Activated T-cell treated with anti-CD3 and anti-CD28 coated beads, Interleukin-2, amount 50 U/mL, for 48 hours (primary cell): Measurements from ENCODE around the gene CA12.
"Not testable (repeated sequence)": the region's sequence is repeated elsewhere in the genome, so short reads cannot be mapped to it uniquely, and the experiment has no call there.

Experiments used
- DNase-seq, 2 experiments: peaks; one replicate each; pipeline ENCODE4 v3.0.0-alpha.2; 2020

Gene CA12

GRCh38 chr15:63381301-63382204 is at the start of gene CA12:
Gene CA12 (minus strand): TSS chr15:63381846. CDS start chr15:63381720, 126 bp downstream.
- peak; percentile 43 to 48 for DNase-seq

- no peak for DNase-seq
Observed at GRCh38 chr15:63430766-63431451, 49.3 kb upstream of the CA12 start.

DNA sequence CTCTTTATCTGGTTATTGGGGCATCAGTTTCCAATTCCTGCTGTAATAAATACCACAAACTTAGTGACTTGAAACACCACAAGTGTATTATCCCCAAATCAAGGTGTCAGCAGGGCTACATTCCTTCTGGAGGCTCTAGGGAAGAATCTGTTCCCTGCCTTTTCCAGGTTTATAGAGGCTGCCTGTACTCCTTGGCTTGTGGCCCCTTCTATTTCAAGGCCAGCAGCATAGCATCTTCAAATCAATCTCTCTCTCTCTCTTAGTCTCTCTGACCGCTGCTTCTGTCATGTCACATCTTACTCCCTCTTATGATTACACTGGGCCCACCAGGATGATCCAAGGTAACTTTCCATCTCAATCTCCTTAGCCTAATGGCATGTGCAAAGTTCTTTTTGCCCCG is 44.9 kb upstream of the CA12 start:
- DNase-seq = no peak

GRCh38 chr15:63425426-63425985 is 43.9 kb upstream of the CA12 start:
- no peak for DNase-seq

DNA sequence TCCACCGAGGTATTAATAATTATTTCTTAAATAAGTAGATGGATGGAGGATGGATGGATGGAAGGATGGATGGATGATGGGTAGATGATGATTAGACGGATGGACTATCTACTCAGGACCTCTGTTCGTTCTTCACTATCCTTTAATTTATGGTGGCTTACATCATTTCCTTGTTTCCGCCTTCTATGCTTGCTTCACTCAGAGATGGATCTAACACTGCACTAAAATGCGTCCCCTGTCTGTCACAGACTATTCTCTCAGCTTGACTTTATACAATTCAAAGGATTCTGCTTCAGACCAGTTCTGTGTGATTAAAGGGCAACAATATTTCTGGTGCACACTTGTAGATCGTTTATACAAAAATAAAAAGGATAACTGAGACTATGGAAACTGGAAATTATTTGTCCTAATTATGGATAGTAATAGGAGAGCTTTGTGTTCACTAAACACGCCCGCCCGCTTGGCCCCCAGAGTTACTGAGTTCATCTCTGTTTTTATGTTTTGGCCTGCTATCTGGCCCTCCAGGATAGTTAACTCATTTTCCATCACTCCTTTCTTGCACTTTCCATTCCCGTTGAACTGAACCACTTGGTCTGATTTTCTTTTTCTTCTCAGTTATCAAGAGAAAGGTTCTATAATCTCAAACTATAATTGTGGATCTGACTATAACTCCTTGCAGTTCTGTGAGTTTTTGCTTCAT is 41.4 kb upstream of the CA12 start:
- no peak for DNase-seq

DNA sequence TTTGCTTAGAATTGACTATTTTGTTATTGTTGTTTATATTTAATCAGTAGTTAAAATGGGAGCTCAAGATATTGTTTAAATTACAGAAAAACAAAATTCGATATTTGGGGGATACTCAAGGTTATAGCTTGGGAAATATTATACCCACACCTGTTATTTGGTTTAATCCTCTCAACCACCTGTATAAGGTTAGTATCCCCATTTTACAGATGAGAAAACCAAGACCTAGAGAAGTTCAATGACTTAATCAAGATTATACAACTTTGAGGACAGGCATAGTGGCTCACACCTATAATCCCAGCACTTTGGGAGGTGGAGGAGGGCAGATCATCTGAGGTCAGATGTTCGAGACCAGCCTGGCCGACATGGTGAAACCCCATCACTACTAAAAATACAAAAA is 39.8 kb upstream of the CA12 start:
- no peak for DNase-seq

DNA sequence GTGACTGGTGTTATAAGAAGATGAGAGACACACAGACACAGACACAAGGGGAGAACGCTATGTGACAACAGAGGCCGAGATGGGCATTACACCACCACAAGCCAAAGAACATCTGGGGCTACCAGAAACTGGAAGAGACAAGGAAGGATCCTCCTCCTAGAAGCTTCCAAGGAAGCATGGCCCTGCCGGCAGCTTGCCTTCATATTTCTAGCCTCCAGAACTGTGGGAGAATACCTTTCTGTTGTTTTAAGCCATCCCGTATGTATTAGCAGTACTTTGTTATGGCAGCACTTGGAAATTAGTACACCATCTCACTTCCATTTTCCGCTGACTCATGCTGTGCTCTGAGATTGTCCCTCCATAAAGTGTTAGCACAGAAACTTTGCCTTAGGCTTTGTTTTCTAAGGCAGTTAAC is 38.7 kb upstream of the CA12 start:
- DNase-seq = no peak

DNA sequence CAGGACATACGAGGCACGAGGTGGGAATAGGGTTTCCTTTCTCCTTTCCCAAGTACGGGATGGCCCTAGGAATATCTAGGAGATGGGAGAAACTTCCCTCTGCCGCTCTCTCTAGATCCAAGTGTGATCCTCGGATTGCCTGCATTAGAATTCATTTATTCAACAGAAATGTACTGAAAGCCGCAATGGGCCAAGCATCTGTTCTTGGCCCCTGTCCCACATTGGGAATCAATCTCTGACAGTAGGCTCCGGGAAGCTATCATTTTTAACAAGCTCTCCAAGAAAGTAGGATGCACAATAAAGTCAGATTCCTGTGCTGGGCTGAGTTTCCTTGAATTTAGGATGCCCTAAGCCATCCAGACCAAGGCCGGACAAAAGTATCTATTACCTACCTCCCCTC is 37.2 kb upstream of the CA12 start:
- DNase-seq = no peak

GRCh38 chr15:63417721-63418120 is 36.1 kb upstream of the CA12 start:
- no peak for DNase-seq

DNA sequence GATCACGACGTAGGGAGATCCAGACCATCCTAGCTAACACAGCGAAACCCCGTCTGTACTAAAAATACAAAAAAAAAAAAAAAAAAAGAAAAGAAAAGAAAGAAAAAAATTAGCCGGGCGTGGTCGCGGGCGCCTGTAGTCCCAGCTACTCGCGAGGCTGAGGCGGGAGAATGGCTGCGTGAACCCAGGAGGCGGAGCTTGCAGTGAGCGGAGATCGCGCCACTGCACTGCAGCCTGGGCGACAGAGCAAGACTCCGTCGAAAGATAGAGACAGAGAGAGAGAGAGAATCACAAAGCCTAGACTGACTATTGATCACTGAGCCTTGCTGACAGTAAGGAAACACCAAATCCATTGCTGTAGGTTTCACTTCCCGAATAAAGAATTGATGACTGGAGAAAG is 35.6 kb upstream of the CA12 start:
- not testable (repeated sequence) for DNase-seq

DNA sequence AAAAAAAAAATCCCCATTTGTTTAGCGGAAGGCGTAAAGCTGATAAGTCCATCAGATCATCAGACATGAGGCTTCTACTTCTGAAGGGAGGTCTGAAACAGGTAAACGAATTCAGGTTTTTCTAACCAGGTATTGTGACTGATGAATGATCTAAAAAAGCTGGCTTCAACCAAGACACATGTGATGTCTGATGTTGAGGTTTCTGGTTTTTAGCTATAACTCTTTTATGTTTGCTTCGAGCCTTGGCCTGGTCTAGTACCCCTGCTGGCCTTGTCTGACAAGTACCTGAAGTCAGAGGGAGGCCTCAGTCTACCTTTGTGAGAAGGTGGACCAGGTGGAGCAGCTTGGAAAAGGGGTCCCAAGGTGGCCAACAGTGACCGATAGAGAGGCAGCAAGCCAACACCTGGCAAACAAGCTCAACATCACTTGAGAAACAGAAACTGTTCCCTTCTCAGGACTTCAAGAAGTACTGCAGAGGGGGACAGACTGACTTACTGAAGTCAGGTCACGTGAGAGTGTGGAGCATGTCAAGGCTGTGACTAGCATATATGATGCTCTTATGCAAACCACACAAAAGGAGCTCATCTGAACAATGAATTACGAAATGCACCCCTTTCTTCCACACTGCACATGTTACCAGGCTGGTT is 33.0 kb upstream of the CA12 start:
- no peak for DNase-seq

DNA sequence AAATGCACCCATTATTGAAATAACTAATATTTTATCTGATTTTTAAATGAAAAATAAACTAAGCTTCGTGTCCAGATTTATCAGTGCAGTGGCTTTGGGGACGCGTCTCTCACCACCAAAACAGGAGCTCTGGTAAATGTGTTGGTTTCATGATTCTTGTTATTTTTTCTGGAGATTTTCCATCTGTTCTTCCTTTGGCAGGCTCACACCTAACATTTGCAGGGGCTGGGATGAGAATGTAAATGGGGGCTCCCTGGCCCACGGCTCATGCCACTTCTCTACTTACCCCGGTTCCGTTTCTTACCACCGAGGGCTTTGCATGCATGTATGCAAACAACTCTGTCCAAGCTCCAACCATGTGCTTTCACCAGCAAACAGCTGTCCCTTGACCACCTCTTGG is 30.9 kb upstream of the CA12 start:
- DNase-seq = no peak

GRCh38 chr15:63411866-63412265 is 30.2 kb upstream of the CA12 start:
- no peak for DNase-seq

GRCh38 chr15:63409179-63409578 is 27.5 kb upstream of the CA12 start:
- DNase-seq = no peak

DNA sequence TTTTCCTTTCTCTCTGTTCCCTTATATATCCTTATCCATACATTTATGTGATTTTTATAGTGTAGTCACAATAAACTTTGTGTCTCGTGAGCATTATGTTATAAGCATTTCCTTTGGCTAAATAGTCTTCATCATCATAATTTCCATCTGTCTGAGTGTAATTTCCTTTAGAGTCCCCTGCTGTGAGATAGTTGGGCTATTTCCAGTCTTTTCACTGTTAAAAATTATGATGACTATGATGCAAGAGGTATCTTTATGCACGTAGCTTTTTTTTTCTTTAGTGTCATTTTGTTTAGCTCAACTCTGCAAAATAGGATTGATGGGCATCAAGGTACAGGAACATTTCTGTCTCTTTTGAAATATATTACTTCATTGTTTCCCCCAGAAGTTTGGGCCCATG is 26.9 kb upstream of the CA12 start:
- DNase-seq = no peak

DNA sequence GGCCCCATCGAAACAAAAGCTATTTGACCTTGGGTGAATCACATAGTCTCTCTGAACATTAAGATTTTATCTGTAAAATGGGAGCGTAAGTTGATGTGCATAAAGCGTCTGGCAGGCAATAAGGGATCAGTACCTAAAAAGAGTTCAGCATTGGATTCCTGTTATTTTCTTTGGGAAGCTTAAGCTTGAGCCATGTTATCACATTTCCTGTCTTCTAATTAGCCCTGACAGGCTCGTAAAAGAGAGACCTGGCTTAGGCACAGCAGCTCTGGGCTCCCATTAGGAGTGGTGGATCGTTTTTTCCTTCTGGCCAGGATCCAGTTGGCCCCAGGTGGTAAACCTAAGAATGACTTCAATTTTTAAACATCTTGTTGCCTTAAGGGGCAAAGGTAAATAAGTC is 26.0 kb upstream of the CA12 start:
- no peak for DNase-seq

GRCh38 chr15:63405683-63406390 is 24.2 kb upstream of the CA12 start:
- no peak for DNase-seq

- DNase-seq = no peak
Observed at GRCh38 chr15:63405159-63405558, 23.5 kb upstream of the CA12 start.

DNA sequence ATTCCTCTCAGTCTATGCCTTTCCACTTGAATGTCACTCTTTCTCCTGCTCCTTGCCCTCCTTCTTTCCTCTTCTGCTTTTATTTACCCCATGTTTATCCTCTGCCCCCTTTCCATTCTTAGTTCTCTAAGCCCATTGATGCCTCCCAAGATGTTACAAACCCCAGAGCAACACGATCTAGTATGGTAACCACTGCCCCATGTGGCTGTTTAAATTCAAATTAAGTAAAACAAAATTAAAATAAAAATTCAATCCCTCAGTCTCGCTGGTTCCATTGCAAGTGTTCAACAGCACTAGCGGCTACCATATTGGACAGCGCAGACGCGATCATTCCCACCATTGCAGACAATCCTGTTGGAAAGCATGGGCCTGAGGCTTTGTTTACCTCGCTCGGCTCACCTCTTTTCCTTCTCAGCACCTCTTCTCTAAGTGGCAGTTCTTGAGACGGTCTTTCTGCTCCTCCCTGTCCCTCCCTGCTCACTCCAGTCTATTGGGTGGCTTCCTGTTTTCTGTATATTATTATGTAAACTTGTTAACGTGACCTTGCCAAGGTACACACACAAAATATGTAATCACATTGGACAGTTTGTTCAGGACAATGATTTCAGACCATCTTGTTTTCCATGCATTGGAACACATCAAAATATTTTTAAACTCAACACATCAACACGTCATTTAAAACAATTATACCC is 21.8 kb upstream of the CA12 start:
- no peak for DNase-seq

DNA sequence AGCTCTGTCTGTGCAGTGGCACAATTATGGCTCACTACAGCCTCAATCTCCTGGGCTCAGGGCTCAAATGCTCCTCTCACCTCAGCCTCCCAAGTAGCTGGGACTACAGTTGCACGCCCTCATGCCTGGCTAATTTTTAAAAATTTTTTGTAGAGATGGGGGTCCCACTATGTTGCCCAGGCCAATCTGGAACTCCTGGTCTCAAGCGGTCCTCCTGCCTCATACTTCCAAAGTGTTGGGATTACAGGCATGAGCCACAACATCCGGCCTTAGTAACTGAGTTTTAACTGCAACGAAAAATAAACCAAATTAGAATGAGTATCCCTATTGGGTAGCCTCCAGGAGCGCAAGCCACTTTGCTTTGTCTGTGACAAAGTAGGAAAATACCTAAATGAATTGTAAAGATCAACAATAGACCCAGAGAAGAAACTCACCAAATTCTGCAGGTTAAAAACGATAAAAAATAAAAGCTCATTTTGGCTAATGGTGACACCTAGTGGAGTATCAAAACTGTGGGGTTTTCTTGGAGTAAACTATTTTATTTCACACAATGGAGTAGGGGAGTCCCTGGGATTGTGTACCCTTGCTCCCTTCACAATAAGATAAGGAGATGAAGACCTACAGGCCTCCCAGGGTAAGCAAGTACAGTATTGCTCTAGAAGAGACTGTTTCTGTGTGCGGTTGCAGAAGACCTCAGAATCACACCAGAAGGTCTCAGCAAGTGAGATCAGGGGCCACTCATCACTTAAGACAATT is 21.0 kb upstream of the CA12 start:
- no peak for DNase-seq
